ENCODE measurements around the gene GGACT.

GGACT gene

DNA sequence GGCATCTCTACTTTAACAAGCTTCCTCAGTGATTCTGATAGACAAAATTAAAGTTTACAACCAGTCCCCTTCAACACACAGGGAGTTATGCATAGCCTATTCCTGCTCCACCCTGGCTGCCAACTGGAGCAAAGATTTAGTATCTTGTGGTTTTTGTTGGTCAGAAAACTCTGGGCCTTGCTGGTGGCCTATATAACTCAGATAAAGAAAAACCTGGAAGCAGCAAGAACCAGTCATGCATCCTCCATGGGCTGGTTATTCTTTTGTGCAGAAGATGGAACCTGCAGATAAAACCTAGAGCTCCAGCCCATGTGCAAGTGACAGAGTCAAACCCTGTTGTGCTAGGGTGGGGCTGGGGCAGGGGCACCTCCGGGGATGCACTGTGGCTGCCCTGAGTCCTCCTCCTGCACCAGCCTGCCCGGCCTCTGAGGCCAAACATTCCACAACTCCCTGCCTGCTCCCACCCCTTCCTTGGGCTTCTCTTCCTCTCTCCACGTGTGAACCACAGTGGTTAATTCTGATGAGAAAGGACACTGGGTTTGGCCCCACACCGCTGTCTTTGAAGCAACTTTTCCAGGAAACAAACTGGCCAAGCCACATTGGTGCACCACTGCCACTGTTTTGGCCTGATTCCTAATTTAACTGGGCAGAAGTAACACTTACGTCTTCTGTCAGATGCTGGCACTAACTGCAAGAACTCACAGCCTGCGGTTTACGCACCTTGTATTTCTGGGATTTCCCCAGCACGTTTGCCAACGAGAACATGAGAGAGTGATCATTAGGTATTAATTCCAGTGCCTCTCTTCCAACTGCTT is 23.3 kb upstream of the GGACT start:
- no peak overlapping the region for H3K4me3 Mint-ChIP-seq
- peaks cover 32% of the 10 kb centered on the region for H3K4me1 Mint-ChIP-seq (ENCODE audit: low read depth)
- H3K9me3 Mint-ChIP-seq = no peaks in the 10 kb centered on the region
- H3K36me3 Mint-ChIP-seq (ENCODE audit: low read depth) = peaks cover 40% of the 10 kb centered on the region
- H3K27me3 Mint-ChIP-seq (ENCODE audit: low read depth) = no peaks in the 10 kb centered on the region
- DNase-seq (ENCODE audit: low spot score) = no peak
- no peak overlapping the region for H3K27ac Mint-ChIP-seq

DNA sequence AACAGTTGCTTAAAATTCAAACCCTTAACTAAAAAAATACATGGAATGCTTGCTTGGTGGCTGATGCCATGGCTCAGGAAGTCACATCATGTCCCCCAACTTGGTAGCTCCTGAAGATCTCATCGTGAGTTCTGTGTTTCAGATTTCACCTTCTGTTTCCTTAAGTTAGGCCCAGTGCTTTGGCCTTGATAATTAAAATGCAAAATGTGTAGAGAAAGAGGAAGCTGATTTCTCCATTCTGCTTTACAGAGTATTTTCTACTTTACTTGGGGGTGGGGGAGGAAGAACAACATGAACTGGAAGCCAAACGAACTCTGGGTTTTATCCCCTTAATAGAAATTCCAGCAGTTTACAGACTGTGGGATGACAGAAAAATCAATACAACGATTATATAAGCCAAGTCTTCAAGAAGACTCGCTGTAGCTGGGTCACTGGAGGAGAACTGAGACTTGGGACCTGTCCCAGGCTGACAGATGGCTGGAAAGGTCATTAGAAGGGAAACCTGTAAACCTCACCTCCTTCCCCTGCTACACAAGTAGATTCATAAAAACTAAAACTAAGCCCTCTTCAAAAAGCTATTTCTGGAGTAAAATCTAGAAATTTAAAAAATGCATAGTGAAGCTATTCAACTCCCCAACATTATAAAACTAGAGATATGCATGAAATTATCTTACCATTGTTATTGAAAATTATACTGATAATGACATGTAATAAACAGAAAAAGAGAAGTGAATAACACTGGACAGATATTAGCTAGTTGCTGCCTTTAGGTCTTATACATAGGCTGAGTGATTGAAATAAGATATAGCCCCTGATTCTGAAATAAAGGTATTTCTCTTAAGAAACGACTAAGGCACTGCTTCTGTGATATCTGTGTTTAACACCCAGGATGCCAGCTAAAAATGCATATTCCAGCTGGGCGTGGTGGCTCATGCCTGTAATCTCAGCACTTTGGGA is 22.1 kb upstream of the GGACT start:
- peaks cover 28% of the 10 kb centered on the region for H3K4me1 Mint-ChIP-seq (ENCODE audit: low read depth)
- H3K27ac Mint-ChIP-seq = no peak overlapping the region
- peaks cover 42% of the 10 kb centered on the region for H3K36me3 Mint-ChIP-seq (ENCODE audit: low read depth)
- H3K27me3 Mint-ChIP-seq (ENCODE audit: low read depth) = no peaks in the 10 kb centered on the region
- DNase-seq (ENCODE audit: low spot score) = no peak
- H3K9me3 Mint-ChIP-seq = no peaks in the 10 kb centered on the region
- H3K4me3 Mint-ChIP-seq = no peak overlapping the region

DNA sequence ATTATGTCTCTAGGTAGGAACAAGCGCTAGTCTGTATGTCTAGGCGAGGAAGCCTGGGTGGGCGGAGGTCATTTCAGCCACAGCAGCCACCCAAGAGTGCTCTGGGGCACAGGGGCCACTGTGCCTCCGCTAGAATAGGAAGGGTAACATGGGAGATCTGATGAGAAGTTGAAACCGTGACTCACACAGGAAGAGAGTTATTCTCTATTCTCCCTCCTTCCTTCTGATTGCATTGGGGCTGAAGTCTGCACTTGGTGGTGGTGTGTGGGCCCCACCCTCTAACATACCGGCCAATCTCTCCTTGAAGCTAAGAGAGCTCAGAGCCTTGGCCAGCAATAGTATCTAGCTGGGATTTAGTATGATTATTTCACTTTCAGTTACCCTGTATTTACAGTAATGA is 20.3 kb upstream of the GGACT start:
- peak overlapping the region; percentile 87 for H3K27ac Mint-ChIP-seq
- peak; percentile 19 for DNase-seq (ENCODE audit: low spot score)
- H3K36me3 Mint-ChIP-seq (ENCODE audit: low read depth) = peaks cover 51% of the 10 kb centered on the region
- H3K9me3 Mint-ChIP-seq = no peaks in the 10 kb centered on the region
- H3K4me3 Mint-ChIP-seq = peak overlapping the region; percentile 47
- no peaks in the 10 kb centered on the region for H3K27me3 Mint-ChIP-seq (ENCODE audit: low read depth)
- peaks cover 28% of the 10 kb centered on the region for H3K4me1 Mint-ChIP-seq (ENCODE audit: low read depth)

DNA sequence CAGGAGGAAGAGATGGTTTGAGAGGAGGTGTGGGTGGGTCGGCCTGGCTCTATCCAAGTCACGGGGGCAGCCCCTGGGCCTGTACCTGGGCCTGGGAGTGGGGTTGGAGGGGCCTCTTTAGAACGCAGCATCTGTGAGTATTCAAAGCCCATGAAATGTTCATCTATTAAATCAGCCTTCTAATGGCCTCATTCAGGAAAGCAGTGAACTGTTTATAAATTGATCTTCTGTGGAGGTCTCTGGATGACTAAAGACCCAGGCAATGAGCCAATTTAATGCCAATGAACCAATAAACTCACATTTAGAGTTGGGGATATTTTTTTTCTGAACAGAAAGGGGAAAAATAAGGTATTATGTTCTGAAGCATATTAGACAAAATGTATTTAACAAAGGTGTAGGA is 19.9 kb upstream of the GGACT start:
- Mint-ChIP-seq H3K9me3 (no peaks in the 10 kb centered on the region), H3K27ac (peak overlapping the region; percentile 87), H3K36me3 (ENCODE audit: low read depth) (peaks cover 54% of the 10 kb centered on the region), H3K4me1 (ENCODE audit: low read depth) (peaks cover 28% of the 10 kb centered on the region), H3K4me3 (peak overlapping the region; percentile 47), H3K27me3 (ENCODE audit: low read depth) (no peaks in the 10 kb centered on the region)
- no peak for DNase-seq (ENCODE audit: low spot score)

DNA sequence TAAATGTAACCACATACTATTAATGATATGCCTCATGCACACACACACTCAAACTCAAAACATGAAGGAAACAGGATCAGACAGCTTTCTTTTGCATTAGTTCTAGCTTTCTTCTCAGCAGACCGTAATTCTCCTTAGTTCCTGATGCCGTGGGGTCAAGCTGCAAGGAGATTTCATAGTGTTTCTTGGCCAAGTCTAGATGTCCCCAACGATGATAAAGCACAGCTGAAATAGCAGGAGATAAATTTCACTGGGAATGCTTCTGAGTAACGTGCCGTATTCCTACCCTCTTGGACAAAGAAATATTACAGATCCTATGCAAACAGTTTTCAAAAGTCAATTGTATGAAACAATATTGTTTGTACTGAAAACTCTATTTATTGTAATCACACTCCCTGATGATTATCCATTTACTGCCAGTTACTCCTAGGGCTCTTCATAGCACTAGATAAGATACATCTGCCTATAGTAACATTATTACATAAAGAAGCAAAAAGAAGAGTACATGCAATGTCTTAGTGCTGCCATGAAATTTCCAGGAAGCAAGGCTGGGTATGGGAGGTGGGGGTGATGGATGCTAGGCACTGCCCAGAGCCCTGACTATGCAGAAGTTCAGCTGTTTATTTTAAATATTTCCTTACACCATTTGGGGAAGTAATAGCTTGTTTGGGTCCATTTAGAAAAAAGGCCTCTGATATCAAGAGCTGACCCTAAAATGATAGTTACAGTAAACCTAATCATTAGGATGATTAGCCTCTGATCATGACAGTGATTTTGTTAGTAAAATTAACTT is 16.5 kb upstream of the GGACT start:
- no peak for DNase-seq (ENCODE audit: low spot score)
- Mint-ChIP-seq H3K27me3 (ENCODE audit: low read depth) (no peaks in the 10 kb centered on the region), H3K4me1 (ENCODE audit: low read depth) (peaks cover 19% of the 10 kb centered on the region), H3K36me3 (ENCODE audit: low read depth) (peaks cover 41% of the 10 kb centered on the region), H3K27ac (no peak overlapping the region), H3K4me3 (no peak overlapping the region), H3K9me3 (no peaks in the 10 kb centered on the region)

DNA sequence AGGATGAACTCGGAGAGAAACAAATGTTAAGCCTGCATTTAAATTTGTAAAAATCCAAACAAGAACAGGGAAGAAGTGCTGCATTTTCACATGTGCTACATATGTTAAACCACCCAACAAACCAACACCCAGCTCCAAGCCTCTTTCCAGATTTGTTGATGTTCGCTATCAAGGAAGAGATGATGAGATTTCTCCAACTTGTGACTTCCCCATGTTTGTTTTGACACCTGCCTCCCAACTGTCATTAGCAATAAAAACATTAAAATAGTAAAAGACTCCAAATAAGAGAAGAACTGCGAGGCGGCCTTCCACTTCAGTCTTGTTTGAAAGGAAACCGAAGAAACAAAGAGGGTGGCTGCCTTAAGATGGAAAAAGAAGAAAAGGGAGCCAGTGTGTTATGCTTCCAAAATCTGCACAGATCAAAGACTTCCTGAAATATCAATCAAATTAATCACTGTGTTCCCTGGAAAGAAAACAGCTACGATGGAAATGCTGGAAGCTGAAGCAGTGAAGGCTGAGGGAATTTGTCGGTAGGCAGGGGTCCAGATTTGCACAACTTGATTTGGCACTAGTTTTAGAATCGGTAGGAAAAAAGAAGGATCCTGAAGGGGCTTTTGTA is 14.0 kb upstream of the GGACT start:
- H3K27me3 Mint-ChIP-seq (ENCODE audit: low read depth) = peaks cover 4% of the 10 kb centered on the region
- H3K4me1 Mint-ChIP-seq (ENCODE audit: low read depth) = no peaks in the 10 kb centered on the region
- H3K36me3 Mint-ChIP-seq (ENCODE audit: low read depth) = peaks cover 23% of the 10 kb centered on the region
- no peak for DNase-seq (ENCODE audit: low spot score)
- no peak overlapping the region for H3K27ac Mint-ChIP-seq
- no peaks in the 10 kb centered on the region for H3K9me3 Mint-ChIP-seq
- H3K4me3 Mint-ChIP-seq = no peak overlapping the region

DNA sequence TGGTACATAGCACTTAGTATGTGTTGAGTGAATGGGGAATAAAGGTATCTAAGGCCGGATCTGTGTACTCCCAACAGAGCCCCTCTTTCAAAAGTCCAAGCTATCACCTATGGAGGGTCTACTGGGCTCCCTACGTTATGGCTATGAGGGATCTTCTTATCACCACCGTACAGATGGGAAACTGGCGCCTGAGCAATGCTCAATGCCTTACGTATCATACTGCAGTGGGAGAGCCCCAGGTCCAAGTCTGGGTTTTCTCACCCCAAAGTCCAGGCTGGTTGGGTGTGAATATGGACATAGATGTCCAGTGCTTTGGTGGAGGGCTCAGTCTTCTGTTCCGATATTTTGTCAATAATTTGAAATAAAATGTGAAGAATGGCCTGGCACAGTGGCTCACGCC is 13.1 kb upstream of the GGACT start:
- H3K4me3 Mint-ChIP-seq = no peak overlapping the region
- no peaks in the 10 kb centered on the region for H3K9me3 Mint-ChIP-seq

DNA sequence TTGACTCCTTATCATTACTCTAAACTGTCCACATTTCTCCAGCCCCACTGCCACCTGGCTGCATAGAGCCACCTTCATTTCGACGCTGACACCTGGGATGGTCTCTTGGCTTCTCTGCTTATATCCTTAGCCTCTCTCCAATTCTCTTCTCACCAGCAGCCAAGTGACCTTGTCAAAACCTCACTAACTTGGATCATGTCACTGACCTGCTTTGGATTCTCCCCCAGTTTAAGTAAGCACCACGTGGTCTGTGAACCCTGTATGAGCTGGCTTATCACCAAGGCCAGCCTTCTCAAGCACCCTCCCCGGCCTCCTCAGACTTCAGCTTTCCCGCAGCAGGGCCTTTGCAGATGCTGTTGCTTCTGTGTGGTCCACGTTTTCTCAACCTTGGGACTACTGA is 12.3 kb upstream of the GGACT start:
- Mint-ChIP-seq H3K9me3 (no peaks in the 10 kb centered on the region), H3K27ac (no peak overlapping the region), H3K4me1 (ENCODE audit: low read depth) (no peaks in the 10 kb centered on the region), H3K4me3 (no peak overlapping the region), H3K36me3 (ENCODE audit: low read depth) (peaks cover 17% of the 10 kb centered on the region), H3K27me3 (ENCODE audit: low read depth) (peaks cover 10% of the 10 kb centered on the region)
- no peak for DNase-seq (ENCODE audit: low spot score)

More for the DNA sequence above, 13.1 kb upstream of the GGACT start:
- no peak for DNase-seq (ENCODE audit: low spot score)
- no peak overlapping the region for H3K27ac Mint-ChIP-seq
- no peaks in the 10 kb centered on the region for H3K4me1 Mint-ChIP-seq (ENCODE audit: low read depth)
- peaks cover 5% of the 10 kb centered on the region for H3K27me3 Mint-ChIP-seq (ENCODE audit: low read depth)
- peaks cover 17% of the 10 kb centered on the region for H3K36me3 Mint-ChIP-seq (ENCODE audit: low read depth)

DNA sequence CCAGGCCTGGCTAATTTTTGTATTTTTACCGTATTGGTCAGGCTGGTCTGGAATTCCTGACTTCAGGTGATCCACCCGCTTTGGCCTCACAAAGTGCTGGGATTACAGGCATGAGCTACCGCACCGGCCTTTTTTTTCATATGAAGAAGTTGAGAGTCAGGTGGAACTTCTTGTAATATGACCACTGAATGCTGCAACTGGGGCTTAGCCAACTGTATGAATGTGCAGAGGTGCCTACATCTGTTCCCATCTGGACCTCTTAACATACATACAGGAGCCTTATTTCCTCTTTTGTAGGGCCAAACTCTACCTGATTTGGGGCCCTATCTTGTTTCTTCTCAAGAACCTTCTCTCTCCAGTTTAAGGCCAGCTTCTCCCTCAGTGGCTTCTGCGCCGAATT is 11.9 kb upstream of the GGACT start:
- H3K4me3 Mint-ChIP-seq = no peak overlapping the region
- H3K27me3 Mint-ChIP-seq (ENCODE audit: low read depth) = peaks cover 10% of the 10 kb centered on the region
- no peak for DNase-seq (ENCODE audit: low spot score)
- no peaks in the 10 kb centered on the region for H3K9me3 Mint-ChIP-seq
- H3K27ac Mint-ChIP-seq = no peak overlapping the region
- no peaks in the 10 kb centered on the region for H3K4me1 Mint-ChIP-seq (ENCODE audit: low read depth)
- peaks cover 15% of the 10 kb centered on the region for H3K36me3 Mint-ChIP-seq (ENCODE audit: low read depth)

DNA sequence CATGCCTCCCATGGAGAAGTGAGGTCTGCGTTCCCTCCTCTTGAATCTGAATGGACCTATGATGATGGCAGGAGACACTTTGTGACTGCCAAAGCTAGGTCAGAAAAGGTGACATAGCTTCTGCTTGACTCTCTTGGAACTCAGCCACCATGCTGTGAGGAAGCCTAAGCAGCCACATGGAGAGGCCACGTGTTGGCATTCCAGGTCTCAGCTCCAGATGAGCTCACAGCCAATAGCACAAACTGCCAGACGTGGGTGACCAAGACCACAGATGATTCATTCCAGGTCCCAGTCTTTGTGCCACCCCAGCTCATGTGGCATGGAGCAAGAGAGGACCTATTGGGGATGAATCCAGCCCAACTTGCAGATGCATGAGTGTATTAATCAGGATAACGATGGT is 8.7 kb upstream of the GGACT start:
- no peaks in the 10 kb centered on the region for H3K4me1 Mint-ChIP-seq (ENCODE audit: low read depth)
- DNase-seq (ENCODE audit: low spot score) = no peak
- no peaks in the 10 kb centered on the region for H3K9me3 Mint-ChIP-seq
- H3K36me3 Mint-ChIP-seq (ENCODE audit: low read depth) = no peaks in the 10 kb centered on the region
- H3K27me3 Mint-ChIP-seq (ENCODE audit: low read depth) = peaks cover 12% of the 10 kb centered on the region
- H3K4me3 Mint-ChIP-seq = no peak overlapping the region
- no peak overlapping the region for H3K27ac Mint-ChIP-seq

DNA sequence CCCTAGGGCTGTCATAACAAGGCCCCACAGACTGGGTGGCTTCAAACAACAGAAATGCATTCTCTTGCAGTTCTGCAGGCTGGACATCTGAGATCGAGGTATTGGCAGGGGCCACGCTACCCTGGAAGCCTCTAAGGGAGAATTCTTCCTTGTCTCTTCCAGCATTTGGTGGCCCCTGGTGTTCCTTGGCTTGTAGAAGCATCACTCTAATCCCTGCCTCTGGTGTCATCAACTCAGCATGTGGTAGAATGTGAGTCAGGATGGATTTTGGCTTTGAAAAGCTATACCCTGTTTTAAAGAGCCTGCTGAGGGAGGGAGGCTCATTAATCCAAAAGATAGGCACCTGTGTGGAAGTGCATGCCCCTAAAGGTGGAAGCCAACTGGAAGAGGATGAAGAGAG is 7.9 kb upstream of the GGACT start:
- Mint-ChIP-seq H3K9me3 (no peaks in the 10 kb centered on the region), H3K4me3 (no peak overlapping the region)

DNA sequence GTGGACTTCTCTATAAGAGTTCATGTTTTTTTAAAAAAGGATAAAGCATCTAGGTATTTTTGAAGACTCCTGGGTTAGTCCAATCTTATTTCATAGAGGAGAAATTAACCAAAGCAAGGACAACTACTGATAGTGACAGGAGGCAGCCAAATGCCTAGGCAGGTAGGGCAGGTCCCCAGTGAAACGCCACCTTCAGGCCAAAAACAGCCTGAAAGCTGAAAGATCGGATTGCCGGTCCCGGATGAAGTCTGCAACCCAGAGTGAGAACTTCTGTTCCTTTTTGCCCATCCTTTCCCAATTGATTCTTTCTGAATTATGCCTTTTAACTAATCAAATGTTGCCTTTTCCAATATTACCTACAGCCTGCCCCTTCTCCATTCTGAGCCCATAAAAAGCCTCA is 6.1 kb upstream of the GGACT start:
- Mint-ChIP-seq H3K36me3 (ENCODE audit: low read depth) (no peaks in the 10 kb centered on the region), H3K4me3 (no peak overlapping the region), H3K27ac (no peak overlapping the region), H3K4me1 (ENCODE audit: low read depth) (peaks cover 1% of the 10 kb centered on the region), H3K27me3 (ENCODE audit: low read depth) (peaks cover 12% of the 10 kb centered on the region), H3K9me3 (no peaks in the 10 kb centered on the region)
- no peak for DNase-seq (ENCODE audit: low spot score)

More for the DNA sequence above, 7.9 kb upstream of the GGACT start:
- no peak for DNase-seq (ENCODE audit: low spot score)
- Mint-ChIP-seq H3K27me3 (ENCODE audit: low read depth) (peaks cover 12% of the 10 kb centered on the region), H3K4me1 (ENCODE audit: low read depth) (no peaks in the 10 kb centered on the region), H3K36me3 (ENCODE audit: low read depth) (no peaks in the 10 kb centered on the region), H3K27ac (no peak overlapping the region)

DNA sequence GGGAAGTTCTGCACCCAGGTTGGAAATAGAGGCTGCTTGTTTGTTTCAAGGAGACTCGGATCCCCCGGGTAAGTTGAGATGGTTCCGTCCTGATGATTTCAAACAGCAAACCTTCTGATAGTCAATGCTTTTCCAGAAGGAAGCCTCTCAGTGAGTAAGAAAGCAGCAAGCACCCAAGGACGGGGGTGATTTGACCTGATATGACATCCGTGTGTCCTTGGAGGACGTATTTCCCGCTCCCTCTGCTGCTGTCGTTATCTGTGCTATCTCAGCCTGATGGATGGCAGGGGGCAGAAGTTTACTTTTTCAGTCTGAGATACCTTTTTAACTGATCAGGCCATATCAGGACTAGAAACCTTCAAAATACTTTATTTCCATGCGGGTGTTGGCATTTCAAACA is 5.7 kb upstream of the GGACT start:
- Mint-ChIP-seq H3K36me3 (ENCODE audit: low read depth) (no peaks in the 10 kb centered on the region), H3K9me3 (no peaks in the 10 kb centered on the region), H3K4me3 (no peak overlapping the region), H3K27me3 (ENCODE audit: low read depth) (peaks cover 12% of the 10 kb centered on the region), H3K4me1 (ENCODE audit: low read depth) (peaks cover 4% of the 10 kb centered on the region), H3K27ac (no peak overlapping the region)
- no peak for DNase-seq (ENCODE audit: low spot score)
